ENCODE results near the gene LGALSL.

LGALSL gene

GRCh38 chr2:64423303-64423702, 30.7 kb upstream of the LGALSL start:
- TF ChIP-seq BACH2 (CRISPR knock-in tag; IDR thresholded peaks at IDR 0.05; ENCODE audit: borderline replicate concordance) = no peak
- TF ChIP-seq GLIS3 (CRISPR knock-in tag; IDR thresholded peaks at IDR 0.05) = no peak
- no peak for TF ChIP-seq ESRRG (CRISPR knock-in tag; IDR thresholded peaks at IDR 0.05)
- no peak for TF ChIP-seq SNAI2 (CRISPR knock-in tag; IDR thresholded peaks at IDR 0.05)
- no peak for TF ChIP-seq ZC3H10 (CRISPR knock-in tag; IDR thresholded peaks at IDR 0.05)
- TF ChIP-seq OSR1 (CRISPR knock-in tag; IDR thresholded peaks at IDR 0.05) = no peak
- TF ChIP-seq ARNTL (CRISPR knock-in tag; IDR thresholded peaks at IDR 0.05; ENCODE audit: borderline replicate concordance, low read depth) = no peak
- TF ChIP-seq, protein P1, sequence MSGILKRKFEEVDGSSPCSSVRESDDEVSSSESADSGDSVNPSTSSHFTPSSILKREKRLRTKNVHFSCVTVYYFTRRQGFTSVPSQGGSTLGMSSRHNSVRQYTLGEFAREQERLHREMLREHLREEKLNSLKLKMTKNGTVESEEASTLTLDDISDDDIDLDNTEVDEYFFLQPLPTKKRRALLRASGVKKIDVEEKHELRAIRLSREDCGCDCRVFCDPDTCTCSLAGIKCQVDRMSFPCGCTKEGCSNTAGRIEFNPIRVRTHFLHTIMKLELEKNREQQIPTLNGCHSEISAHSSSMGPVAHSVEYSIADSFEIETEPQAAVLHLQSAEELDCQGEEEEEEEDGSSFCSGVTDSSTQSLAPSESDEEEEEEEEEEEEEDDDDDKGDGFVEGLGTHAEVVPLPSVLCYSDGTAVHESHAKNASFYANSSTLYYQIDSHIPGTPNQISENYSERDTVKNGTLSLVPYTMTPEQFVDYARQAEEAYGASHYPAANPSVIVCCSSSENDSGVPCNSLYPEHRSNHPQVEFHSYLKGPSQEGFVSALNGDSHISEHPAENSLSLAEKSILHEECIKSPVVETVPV (CRISPR knock-in tag; IDR thresholded peaks at IDR 0.05) = no peak
- ATAC-seq = no peak

DNA sequence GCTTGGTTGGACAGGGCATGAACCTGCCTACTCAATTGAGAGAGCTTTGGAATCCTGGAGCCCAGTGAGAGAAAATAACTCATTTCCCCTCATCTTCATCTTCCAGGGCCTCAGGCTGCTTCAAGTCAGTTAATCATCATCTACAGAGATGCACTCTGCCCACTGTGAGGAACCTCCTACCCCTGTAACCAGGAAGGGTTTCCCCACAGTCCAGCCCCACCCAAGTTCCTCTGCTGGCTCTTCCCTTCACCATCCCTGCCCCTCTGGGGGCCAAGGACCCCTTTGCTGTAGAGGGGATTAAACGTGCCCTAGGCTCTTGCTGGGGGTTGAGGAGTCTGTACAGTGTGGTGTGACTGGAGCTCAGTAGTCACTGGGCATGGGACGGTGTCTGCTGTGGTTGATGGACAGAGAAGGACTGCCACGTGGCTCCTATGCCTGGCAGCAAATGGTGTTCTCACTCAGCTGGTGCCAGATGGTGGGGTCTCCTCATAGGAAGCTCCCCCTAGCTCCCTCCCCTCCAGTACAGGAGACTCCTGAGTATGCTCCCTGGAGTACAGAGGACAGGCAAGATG, 29.5 kb upstream of the LGALSL start:
- ATAC-seq = no peak
- TF ChIP-seq PATZ1 (CRISPR knock-in tag; IDR thresholded peaks at IDR 0.05; ENCODE audit: borderline replicate concordance) (no peak), CSDC2 (CRISPR knock-in tag; IDR thresholded peaks at IDR 0.05) (no peak), ESRRG (CRISPR knock-in tag; IDR thresholded peaks at IDR 0.05) (no peak), ISL1 (CRISPR knock-in tag; IDR thresholded peaks at IDR 0.05) (no peak), ZNF70 (CRISPR knock-in tag; IDR thresholded peaks at IDR 0.05) (no peak), CREB5 (CRISPR knock-in tag; IDR thresholded peaks at IDR 0.05; ENCODE audit: low read depth) (no peak)

- peak; percentile 60; the same call in 2 of the 3 replicates for ATAC-seq
Measured at GRCh38 chr2:64426183-64426952, 27.6 kb upstream of the LGALSL start.

More at GRCh38 chr2:64426183-64426952, 27.6 kb upstream of the LGALSL start:
- TF ChIP-seq ZC3H10 (CRISPR knock-in tag; IDR thresholded peaks at IDR 0.05) = no peak
- no peak for TF ChIP-seq ZNF8 (CRISPR knock-in tag; IDR thresholded peaks at IDR 0.05)
- TF ChIP-seq ARNTL (CRISPR knock-in tag; IDR thresholded peaks at IDR 0.05; ENCODE audit: borderline replicate concordance, low read depth) = no peak
- no peak for TF ChIP-seq PATZ1 (CRISPR knock-in tag; IDR thresholded peaks at IDR 0.05; ENCODE audit: borderline replicate concordance)
- TF ChIP-seq, protein P1 (CRISPR knock-in tag; IDR thresholded peaks at IDR 0.05) = no peak
- TF ChIP-seq CREB5 (CRISPR knock-in tag; IDR thresholded peaks at IDR 0.05; ENCODE audit: low read depth) = no peak
- TF ChIP-seq, protein P2, sequence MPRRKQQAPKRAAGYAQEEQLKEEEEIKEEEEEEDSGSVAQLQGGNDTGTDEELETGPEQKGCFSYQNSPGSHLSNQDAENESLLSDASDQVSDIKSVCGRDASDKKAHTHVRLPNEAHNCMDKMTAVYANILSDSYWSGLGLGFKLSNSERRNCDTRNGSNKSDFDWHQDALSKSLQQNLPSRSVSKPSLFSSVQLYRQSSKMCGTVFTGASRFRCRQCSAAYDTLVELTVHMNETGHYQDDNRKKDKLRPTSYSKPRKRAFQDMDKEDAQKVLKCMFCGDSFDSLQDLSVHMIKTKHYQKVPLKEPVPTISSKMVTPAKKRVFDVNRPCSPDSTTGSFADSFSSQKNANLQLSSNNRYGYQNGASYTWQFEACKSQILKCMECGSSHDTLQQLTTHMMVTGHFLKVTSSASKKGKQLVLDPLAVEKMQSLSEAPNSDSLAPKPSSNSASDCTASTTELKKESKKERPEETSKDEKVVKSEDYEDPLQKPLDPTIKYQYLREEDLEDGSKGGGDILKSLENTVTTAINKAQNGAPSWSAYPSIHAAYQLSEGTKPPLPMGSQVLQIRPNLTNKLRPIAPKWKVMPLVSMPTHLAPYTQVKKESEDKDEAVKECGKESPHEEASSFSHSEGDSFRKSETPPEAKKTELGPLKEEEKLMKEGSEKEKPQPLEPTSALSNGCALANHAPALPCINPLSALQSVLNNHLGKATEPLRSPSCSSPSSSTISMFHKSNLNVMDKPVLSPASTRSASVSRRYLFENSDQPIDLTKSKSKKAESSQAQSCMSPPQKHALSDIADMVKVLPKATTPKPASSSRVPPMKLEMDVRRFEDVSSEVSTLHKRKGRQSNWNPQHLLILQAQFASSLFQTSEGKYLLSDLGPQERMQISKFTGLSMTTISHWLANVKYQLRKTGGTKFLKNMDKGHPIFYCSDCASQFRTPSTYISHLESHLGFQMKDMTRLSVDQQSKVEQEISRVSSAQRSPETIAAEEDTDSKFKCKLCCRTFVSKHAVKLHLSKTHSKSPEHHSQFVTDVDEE (CRISPR knock-in tag; IDR thresholded peaks at IDR 0.05) = no peak
- no peak for TF ChIP-seq ESRRG (CRISPR knock-in tag; IDR thresholded peaks at IDR 0.05)
- no peak for TF ChIP-seq OSR1 (CRISPR knock-in tag; IDR thresholded peaks at IDR 0.05)
- no peak for TF ChIP-seq GLIS3 (CRISPR knock-in tag; IDR thresholded peaks at IDR 0.05)
- TF ChIP-seq, protein P3, sequence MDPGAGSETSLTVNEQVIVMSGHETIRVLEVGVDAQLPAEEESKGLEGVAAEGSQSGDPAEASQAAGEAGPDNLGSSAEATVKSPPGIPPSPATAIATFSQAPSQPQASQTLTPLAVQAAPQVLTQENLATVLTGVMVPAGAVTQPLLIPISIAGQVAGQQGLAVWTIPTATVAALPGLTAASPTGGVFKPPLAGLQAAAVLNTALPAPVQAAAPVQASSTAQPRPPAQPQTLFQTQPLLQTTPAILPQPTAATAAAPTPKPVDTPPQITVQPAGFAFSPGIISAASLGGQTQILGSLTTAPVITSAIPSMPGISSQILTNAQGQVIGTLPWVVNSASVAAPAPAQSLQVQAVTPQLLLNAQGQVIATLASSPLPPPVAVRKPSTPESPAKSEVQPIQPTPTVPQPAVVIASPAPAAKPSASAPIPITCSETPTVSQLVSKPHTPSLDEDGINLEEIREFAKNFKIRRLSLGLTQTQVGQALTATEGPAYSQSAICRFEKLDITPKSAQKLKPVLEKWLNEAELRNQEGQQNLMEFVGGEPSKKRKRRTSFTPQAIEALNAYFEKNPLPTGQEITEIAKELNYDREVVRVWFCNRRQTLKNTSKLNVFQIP (CRISPR knock-in tag; IDR thresholded peaks at IDR 0.05; ENCODE audit: borderline replicate concordance, low read depth) = no peak
- no peak for TF ChIP-seq RARB (CRISPR knock-in tag; IDR thresholded peaks at IDR 0.05)
- TF ChIP-seq CSDC2 (CRISPR knock-in tag; IDR thresholded peaks at IDR 0.05) = no peak
- TF ChIP-seq ISL1 (CRISPR knock-in tag; IDR thresholded peaks at IDR 0.05) = no peak
- TF ChIP-seq ZFP30 (CRISPR knock-in tag; IDR thresholded peaks at IDR 0.05) = no peak
